ENCODE measurements around the gene SLC13A5.

DNA sequence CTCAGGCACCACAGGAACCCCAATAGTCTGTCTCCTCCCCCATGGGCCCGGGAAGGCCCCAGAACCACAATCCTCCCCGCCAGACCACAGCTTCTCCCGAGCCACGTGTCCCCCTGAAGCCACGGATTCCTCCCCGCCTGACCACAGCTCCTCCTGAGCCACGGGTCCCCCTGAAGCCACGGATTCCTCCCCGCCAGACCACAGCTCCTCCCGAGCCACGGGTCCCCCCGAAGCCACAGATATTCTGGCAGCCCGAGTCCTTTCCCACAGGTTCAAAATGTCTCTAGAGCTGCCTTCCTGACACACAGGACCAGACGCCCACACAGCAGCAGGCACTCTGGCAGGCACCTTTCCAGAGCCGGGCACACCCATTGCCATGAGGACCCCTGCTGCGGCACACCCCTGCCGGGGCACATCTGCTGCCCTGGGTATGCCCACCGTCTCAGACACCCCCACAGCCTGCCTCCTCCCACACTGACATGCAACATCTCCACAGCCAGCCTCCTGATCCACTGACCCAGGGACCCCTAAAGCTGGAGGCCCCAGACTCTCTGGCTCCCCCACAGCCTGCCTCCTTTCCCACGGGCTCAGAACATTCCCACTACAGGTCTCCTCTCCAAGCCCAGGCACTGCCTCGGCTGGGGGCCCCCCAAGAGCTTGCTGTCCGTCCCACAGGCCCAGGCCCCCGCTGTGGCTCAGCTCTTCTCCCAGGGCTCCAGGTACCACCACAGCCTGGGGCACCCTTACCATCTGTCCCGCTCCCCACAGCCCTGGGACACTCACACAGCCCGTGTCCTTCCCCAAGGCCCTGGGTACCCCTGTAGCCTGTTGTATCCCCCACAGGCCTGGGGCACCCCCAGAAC, 74.9 kb downstream of the SLC13A5 start:
- TF ChIP-seq, protein P1, sequence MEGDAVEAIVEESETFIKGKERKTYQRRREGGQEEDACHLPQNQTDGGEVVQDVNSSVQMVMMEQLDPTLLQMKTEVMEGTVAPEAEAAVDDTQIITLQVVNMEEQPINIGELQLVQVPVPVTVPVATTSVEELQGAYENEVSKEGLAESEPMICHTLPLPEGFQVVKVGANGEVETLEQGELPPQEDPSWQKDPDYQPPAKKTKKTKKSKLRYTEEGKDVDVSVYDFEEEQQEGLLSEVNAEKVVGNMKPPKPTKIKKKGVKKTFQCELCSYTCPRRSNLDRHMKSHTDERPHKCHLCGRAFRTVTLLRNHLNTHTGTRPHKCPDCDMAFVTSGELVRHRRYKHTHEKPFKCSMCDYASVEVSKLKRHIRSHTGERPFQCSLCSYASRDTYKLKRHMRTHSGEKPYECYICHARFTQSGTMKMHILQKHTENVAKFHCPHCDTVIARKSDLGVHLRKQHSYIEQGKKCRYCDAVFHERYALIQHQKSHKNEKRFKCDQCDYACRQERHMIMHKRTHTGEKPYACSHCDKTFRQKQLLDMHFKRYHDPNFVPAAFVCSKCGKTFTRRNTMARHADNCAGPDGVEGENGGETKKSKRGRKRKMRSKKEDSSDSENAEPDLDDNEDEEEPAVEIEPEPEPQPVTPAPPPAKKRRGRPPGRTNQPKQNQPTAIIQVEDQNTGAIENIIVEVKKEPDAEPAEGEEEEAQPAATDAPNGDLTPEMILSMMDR (IDR thresholded peaks at IDR 0.05): no peak
- TF ChIP-seq POLR2AphosphoS5 (IDR thresholded peaks at IDR 0.05): no peak
